Tibial nerve (tissue), 4 donors: ENCODE results near the gene SKA1. TPM values are rescaled to one million over a fixed set of nuclear protein-coding genes. Genes with fewer than 3 reads are reported as not detected.

Experiments
- DNase-seq, 2 donors: peaks; one replicate each; pipeline ENCODE4 v3.0.0-alpha.2; 2019; ENCODE audit warnings: low spot score in 2 of 2
- H3K27ac ChIP-seq, 4 donors: fragments of 200-600 bp; sonication (generic) in 3 of 4; one replicate each; pipeline ENCODE4 v1.5.1; 2017 to 2019; ENCODE audit warnings: mild to moderate bottlenecking in 1 of 4
- H3K27me3 ChIP-seq, 2 donors: fragments of 200-600 bp; sonication (generic) in 1 of 2; one replicate each; pipeline versions ENCODE4 v1.5.1 to v1.6.0; 2017 to 2019
- H3K36me3 ChIP-seq, 3 donors: fragments of 200-600 bp; sonication (generic); one replicate each; pipeline ENCODE4 v1.5.1; 2018 to 2019
- H3K4me1 ChIP-seq, 4 donors: fragments of 200-600 bp; sonication (generic) in 3 of 4; one replicate each; pipeline ENCODE4 v1.5.1; 2017 to 2019
- H3K4me3 ChIP-seq, 4 donors: fragments of 200-600 bp; sonication (generic) in 3 of 4; one replicate each; pipeline ENCODE4 v1.5.1; 2017 to 2019; ENCODE audit warnings: mild to moderate bottlenecking in 1 of 4, moderate library complexity in 1 of 4
- H3K9me3 ChIP-seq, 4 donors: fragments of 200-600 bp; sonication (generic) in 3 of 4; one replicate each; pipeline ENCODE4 v1.5.1; 2017 to 2019
- EP300 ChIP-seq, 2 donors: sonication (generic); formaldehyde crosslinking; IDR thresholded peaks; one replicate each; pipeline ENCODE4 v1.6.1; 2017; ENCODE audit warnings: antibody characterized with exemption in 2 of 2, mild to moderate bottlenecking in 1 of 2
- POLR2A ChIP-seq, 2 donors: fragments of 450-650 bp; IDR thresholded peaks; one replicate each; pipeline ENCODE4 v1.6.1; 2017; ENCODE audit warnings: antibody characterized with exemption in 2 of 2, mild to moderate bottlenecking in 2 of 2, moderate library complexity in 2 of 2
- WGBS, 2 donors: methylation state at CpG; one replicate each; pipeline ENCODE4 v1.1.5; 2018; 5-methylcytosine and 5-hydroxymethylcytosine counted together
- total RNA-seq, 4 donors: library from RNA; depleted of rRNA; stranded (reverse); fragments of >200 nt; gene quantifications; one replicate each; pipeline ENCODE4 v1.1.0, GENCODE V29; 2016
- TF ChIP-seq, protein P1 (sequence below), 5 experiments: fragments of 200-600 bp in 3 of 5; fragments of 450-650 bp in 2 of 5; sonication (generic) in 3 of 5; IDR thresholded peaks; one replicate each; pipeline ENCODE4 v1.5.1; 2016 to 2019; ENCODE audit warnings: antibody characterized with exemption in 5 of 5, mild to moderate bottlenecking in 3 of 5, moderate library complexity in 2 of 5

SKA1 gene
- total RNA-seq, 4 donors from 2014 or later, result not detected

DNA sequence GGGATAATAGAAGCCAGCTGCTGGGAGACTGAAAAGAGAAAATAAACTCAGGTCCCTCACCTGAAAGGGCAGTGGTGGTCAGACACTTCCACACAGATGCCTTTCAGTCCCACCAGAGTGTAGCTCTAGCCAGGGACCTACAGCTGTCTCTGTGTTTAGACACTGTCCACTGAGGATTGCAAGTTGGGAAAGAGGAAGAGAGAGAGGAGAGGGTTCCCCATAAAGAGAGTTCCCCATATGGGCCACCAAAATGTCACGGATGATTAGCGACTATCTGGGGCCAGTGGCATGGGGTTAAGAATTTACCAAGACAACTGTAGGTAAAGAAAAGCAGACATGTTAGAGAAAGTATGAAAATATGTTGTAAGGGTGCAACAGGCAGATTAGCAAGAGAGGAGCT lies 36.7 kb upstream of the SKA1 start:
- DNase-seq, result no peak
- Histone ChIP-seq H3K36me3 (no peaks in the 10 kb centered on the region), H3K4me3 (no peak overlapping the region), H3K4me1 (no peaks in the 10 kb centered on the region), H3K27ac (no peak overlapping the region), H3K27me3 (no peaks in the 10 kb centered on the region), H3K9me3 (no peaks in the 10 kb centered on the region)
- 80 to 81% methylated on average over 2 of the region's 2 CpGs for WGBS, 2 donors
- TF ChIP-seq EP300 (IDR thresholded peaks at IDR 0.05) (no peak), POLR2A (IDR thresholded peaks at IDR 0.05) (no peak)
- TF ChIP-seq, protein P1, sequence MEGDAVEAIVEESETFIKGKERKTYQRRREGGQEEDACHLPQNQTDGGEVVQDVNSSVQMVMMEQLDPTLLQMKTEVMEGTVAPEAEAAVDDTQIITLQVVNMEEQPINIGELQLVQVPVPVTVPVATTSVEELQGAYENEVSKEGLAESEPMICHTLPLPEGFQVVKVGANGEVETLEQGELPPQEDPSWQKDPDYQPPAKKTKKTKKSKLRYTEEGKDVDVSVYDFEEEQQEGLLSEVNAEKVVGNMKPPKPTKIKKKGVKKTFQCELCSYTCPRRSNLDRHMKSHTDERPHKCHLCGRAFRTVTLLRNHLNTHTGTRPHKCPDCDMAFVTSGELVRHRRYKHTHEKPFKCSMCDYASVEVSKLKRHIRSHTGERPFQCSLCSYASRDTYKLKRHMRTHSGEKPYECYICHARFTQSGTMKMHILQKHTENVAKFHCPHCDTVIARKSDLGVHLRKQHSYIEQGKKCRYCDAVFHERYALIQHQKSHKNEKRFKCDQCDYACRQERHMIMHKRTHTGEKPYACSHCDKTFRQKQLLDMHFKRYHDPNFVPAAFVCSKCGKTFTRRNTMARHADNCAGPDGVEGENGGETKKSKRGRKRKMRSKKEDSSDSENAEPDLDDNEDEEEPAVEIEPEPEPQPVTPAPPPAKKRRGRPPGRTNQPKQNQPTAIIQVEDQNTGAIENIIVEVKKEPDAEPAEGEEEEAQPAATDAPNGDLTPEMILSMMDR (IDR thresholded peaks at IDR 0.05), result no peak

DNA sequence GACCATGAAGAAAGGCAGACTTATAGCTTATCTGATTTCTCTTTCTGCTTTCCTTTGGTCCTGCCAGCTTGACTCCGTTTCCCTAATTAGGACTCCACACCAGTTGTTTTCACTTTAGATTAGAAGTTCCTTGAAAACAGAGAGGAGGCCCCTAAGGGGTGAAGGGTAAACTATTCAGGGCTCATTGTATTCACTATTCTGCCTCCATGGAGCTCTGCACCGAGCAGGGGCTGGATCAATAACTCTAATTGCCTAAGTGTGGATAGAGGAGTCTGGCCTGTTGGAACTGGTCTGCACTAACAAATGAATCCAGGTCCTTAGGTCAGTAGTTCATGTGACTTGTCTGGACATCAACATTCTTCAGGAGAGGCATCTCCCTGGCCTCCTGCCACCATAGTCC lies 36.1 kb upstream of the SKA1 start:
- Histone ChIP-seq H3K27me3 (no peaks in the 10 kb centered on the region), H3K27ac (no peak overlapping the region), H3K4me1 (no peaks in the 10 kb centered on the region), H3K4me3 (no peak overlapping the region), H3K36me3 (no peaks in the 10 kb centered on the region), H3K9me3 (no peaks in the 10 kb centered on the region)
- no peak for TF ChIP-seq POLR2A (IDR thresholded peaks at IDR 0.05)
- TF ChIP-seq, protein P1 (IDR thresholded peaks at IDR 0.05), result no peak
- TF ChIP-seq EP300 (IDR thresholded peaks at IDR 0.05), result no peak
- WGBS, 2 donors, result 14 to 25% methylated on average over 2 of the region's 2 CpGs
- no peak for DNase-seq

DNA sequence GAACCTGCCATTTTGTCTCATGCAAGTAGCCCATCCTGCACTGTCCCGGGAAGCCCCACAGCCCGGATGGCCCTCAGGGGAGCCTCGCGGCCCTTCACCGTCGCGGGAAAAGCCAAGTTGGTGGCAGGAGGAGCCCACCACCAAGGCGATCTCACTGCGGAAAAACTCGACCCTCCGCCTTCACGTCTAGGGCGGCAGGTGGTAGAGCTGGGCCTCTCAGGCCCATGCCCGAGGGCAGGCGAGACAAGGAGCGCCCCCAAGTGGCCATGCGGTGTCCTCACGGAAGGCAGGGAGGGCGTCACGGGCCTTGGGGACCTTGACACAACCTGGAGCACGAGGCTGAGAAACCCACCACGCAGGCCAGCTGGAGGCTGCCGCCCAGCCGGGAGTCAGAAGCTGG lies 34.8 kb upstream of the SKA1 start:
- H3K4me3 ChIP-seq, result no peak overlapping the region
- TF ChIP-seq, protein P1 (IDR thresholded peaks at IDR 0.05), result no peak
- TF ChIP-seq POLR2A (IDR thresholded peaks at IDR 0.05), result no peak
- no peak for TF ChIP-seq EP300 (IDR thresholded peaks at IDR 0.05)
- no peak overlapping the region for H3K27ac ChIP-seq
- H3K27me3 ChIP-seq, result no peaks in the 10 kb centered on the region
- WGBS, 2 donors, result 80 to 92% methylated on average over 16 of the region's 24 CpGs
- H3K4me1 ChIP-seq, result no peaks in the 10 kb centered on the region
- H3K9me3 ChIP-seq, result no peaks in the 10 kb centered on the region
- no peak for DNase-seq
- no peaks in the 10 kb centered on the region for H3K36me3 ChIP-seq

DNA sequence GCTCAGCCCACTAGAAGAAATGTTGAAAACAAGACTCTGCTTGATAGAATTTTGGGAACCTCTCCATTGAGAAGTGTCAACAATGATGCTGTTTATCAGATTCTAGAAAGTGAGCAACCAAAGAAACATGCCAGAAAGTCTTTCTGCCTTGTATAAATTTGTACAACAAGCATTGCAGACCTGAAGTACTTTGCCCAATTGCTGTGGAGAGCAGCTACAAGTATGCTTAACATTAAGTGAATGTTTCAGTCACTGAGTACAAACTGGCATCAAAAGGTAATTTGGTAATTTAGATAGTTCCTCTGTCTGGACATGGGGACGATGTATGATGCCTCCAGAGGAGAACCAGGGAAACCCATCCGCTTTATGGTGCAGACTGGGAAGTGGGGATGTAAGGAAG lies 33.4 kb upstream of the SKA1 start:
- H3K27ac ChIP-seq, result no peak overlapping the region
- no peaks in the 10 kb centered on the region for H3K27me3 ChIP-seq
- 68 to 79% methylated on average over 2 of the region's 2 CpGs for WGBS, 2 donors
- no peaks in the 10 kb centered on the region for H3K4me1 ChIP-seq
- no peaks in the 10 kb centered on the region for H3K36me3 ChIP-seq
- no peaks in the 10 kb centered on the region for H3K9me3 ChIP-seq
- DNase-seq, result no peak
- TF ChIP-seq EP300 (IDR thresholded peaks at IDR 0.05) (no peak), POLR2A (IDR thresholded peaks at IDR 0.05) (no peak)
- TF ChIP-seq, protein P1 (IDR thresholded peaks at IDR 0.05), result no peak
- H3K4me3 ChIP-seq, result no peak overlapping the region

DNA sequence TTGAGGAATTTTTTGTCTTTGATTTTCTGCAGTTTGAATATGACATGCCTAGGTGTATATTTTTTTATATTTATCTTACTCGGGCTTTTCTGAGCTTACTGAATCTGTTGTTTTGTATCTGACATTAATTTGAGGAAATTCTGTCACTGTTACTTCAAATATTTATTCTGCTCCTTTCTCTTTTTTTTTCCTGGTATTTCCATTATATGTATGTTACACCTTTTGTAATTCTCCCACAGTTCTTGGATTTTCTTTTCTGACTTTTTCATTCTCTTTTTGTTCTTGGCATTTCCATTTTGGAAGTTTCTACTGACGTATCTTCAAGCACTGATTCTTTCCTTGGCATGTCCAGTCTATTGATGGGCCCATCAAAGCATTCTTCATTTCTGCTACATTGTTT lies 24.1 kb upstream of the SKA1 start:
- Histone ChIP-seq H3K4me3 (no peak overlapping the region), H3K4me1 (no peaks in the 10 kb centered on the region), H3K36me3 (no peaks in the 10 kb centered on the region), H3K9me3 (no peaks in the 10 kb centered on the region), H3K27me3 (no peaks in the 10 kb centered on the region), H3K27ac (no peak overlapping the region)
- 76 to 78% methylated on average over 2 of the region's 2 CpGs for WGBS, 2 donors
- no peak for TF ChIP-seq EP300 (IDR thresholded peaks at IDR 0.05)
- TF ChIP-seq, protein P1 (IDR thresholded peaks at IDR 0.05), result no peak
- no peak for TF ChIP-seq POLR2A (IDR thresholded peaks at IDR 0.05)
- no peak for DNase-seq
